Caco-2 (cell line): ENCODE measurements around the gene THRB. TPM values are rescaled to one million over a fixed set of nuclear protein-coding genes. Genes with fewer than 3 reads are reported as not detected.

Source experiments
- BruUV-seq: library from RNA; stranded (reverse); fragments of 400-500 nt; replicated peaks from 2 replicates; lab custom pipeline; 2021; lab: Mats Ljungman, UMichigan
- CTCF ChIA-PET: fragments of 300-600 bp; sonication (Branson Sonifier 250); formaldehyde crosslinking; loops from one replicate; lab custom pipeline; 2022; ENCODE audit warnings: antibody characterized with exemption; lab: Charles Lee
- POLR2A ChIA-PET: fragments of 300-600 bp; sonication (Branson Sonifier 250); formaldehyde crosslinking; loops from one replicate; lab custom pipeline; 2022; ENCODE audit warnings: antibody characterized with exemption; lab: Charles Lee
- DNase-seq, 2 experiments: peaks; one replicate each; pipeline versions ENCODE4 v3.0.0 to v3.0.0-alpha.2; 2020 to 2022
- H3K27me3 ChIP-seq: replicated peaks from 2 replicates; pipeline ENCODE4 v1.6.0; 2011; ENCODE audit warnings: low read length; ENCODE audit not compliant: control insufficient read depth, insufficient read depth
- H3K36me3 ChIP-seq: 2 replicates; pipeline ENCODE4 v1.5.1; 2011; ENCODE audit warnings: low read length; ENCODE audit not compliant: control insufficient read depth, insufficient read depth
- H3K4me1 ChIP-seq: fragments of 250-450 bp; sonication (Bioruptor Pico); 2 replicates; pipeline ENCODE4 v1.5.1; 2020; ENCODE audit warnings: mild to moderate bottlenecking
- H3K4me3 ChIP-seq: 2 replicates; pipeline ENCODE4 v1.5.1; 2011; ENCODE audit warnings: low read depth, mild to moderate bottlenecking, control low read depth, low read length
- H3K9me3 ChIP-seq: fragments of 250-450 bp; sonication (Bioruptor Pico); 2 replicates; pipeline ENCODE4 v1.5.1; 2020; ENCODE audit warnings: mild to moderate bottlenecking, moderate library complexity
- H3K27ac Mint-ChIP-seq: one replicate; pipeline ENCODE4 v1.8.0; 2022; ENCODE audit warnings: mixed read lengths; ENCODE audit not compliant: unreplicated experiment
- H3K27me3 Mint-ChIP-seq: one replicate; pipeline ENCODE4 v1.8.0; 2022; ENCODE audit warnings: mixed read lengths; ENCODE audit not compliant: insufficient read depth, unreplicated experiment
- H3K36me3 Mint-ChIP-seq: one replicate; pipeline ENCODE4 v1.8.0; 2022; ENCODE audit warnings: mild to moderate bottlenecking, mixed read lengths; ENCODE audit not compliant: insufficient read depth, unreplicated experiment
- H3K4me1 Mint-ChIP-seq: one replicate; pipeline ENCODE4 v1.8.0; 2022; ENCODE audit warnings: low read depth, mixed read lengths; ENCODE audit not compliant: unreplicated experiment
- H3K4me3 Mint-ChIP-seq: one replicate; pipeline ENCODE4 v1.8.0; 2022; ENCODE audit warnings: mild to moderate bottlenecking, moderate library complexity, mixed read lengths; ENCODE audit not compliant: unreplicated experiment
- H3K9me3 Mint-ChIP-seq: one replicate; pipeline ENCODE4 v1.8.0; 2022; ENCODE audit warnings: mixed read lengths; ENCODE audit not compliant: unreplicated experiment
- CTCF ChIP-seq, 2 experiments: fragments of 200-600 bp in 1 of 2; IDR thresholded peaks; 1 replicate in 1 of 2; 2 replicates in 1 of 2; pipeline versions ENCODE4 v1.5.1 to v1.8.0; 2011 to 2022; ENCODE audit warnings: antibody characterized with exemption in 1 of 2, control low read depth in 1 of 2, inconsistent platforms in 1 of 2, low read depth in 1 of 2, low read length in 1 of 2, mild to moderate bottlenecking in 1 of 2, moderate library complexity in 1 of 2; ENCODE audit not compliant: insufficient read depth in 1 of 2, severe bottlenecking in 1 of 2, unreplicated experiment in 1 of 2
- intact Hi-C: fragments of 100-400 bp; cut with micrococcal nuclease; formaldehyde crosslinking; loops from one replicate; pipeline ENCODE4 v1.10.0; 2022; ENCODE audit not compliant: unreplicated experiment
- total RNA-seq: library from RNA; stranded (reverse); gene quantifications from 2 replicates; pipeline ENCODE4 v1.2.3, GENCODE V29; 2022

Gene THRB
- total RNA-seq, 1 experiment from 2014 or later: 19.4 TPM

- BruUV-seq: no TSS peak
Observed at GRCh38 chr3:24229468-24230221, 265.0 kb downstream of the THRB start.

GRCh38 chr3:24227635-24228034 is 267.0 kb downstream of the THRB start:
- CTCF ChIA-PET: interaction anchor here (0.6 kb wide), 1 partner anchor 455 kb away, joined by 3 read pairs; no protein-coding TSS in a partner anchor
- Mint-ChIP-seq H3K4me1 (no peaks in the 10 kb centered on the region), H3K27ac (no peak overlapping the region), H3K27me3 (no peaks in the 10 kb centered on the region), H3K9me3 (no peaks in the 10 kb centered on the region), H3K36me3 (no peaks in the 10 kb centered on the region), H3K4me3 (no peak overlapping the region)
- H3K4me1 ChIP-seq: no peaks in the 10 kb centered on the region
- POLR2A ChIA-PET: no interaction called here
- H3K36me3 ChIP-seq: peaks cover under 1% of the 10 kb centered on the region; the same call in 1 of the 2 replicates
- intact Hi-C loops: no loop called here
- BruUV-seq: no TSS peak
- no peaks in the 10 kb centered on the region for H3K27me3 ChIP-seq
- no peak for TF ChIP-seq CTCF (IDR thresholded peaks at IDR 0.05; ENCODE audit: insufficient read depth in 1 of 2, low read depth in 1 of 2, low read length in 1 of 2, severe bottlenecking in 1 of 2, unreplicated experiment in 1 of 2)
- DNase-seq: no peak
- no peaks in the 10 kb centered on the region for H3K9me3 ChIP-seq
- no peak overlapping the region for H3K4me3 ChIP-seq

More at GRCh38 chr3:24229468-24230221, 265.0 kb downstream of the THRB start:
- no peaks in the 10 kb centered on the region for H3K9me3 ChIP-seq
- TF ChIP-seq CTCF (IDR thresholded peaks at IDR 0.05; ENCODE audit: insufficient read depth in 1 of 2, low read depth in 1 of 2, low read length in 1 of 2, severe bottlenecking in 1 of 2, unreplicated experiment in 1 of 2): no peak
- no peaks in the 10 kb centered on the region for H3K27me3 Mint-ChIP-seq
- intact Hi-C loops: loop anchor here (10.0 kb wide), 2 partner anchors 345 to 455 kb away; no protein-coding TSS in a partner anchor
- no peak overlapping the region for H3K4me3 ChIP-seq
- H3K36me3 Mint-ChIP-seq: no peaks in the 10 kb centered on the region
- no peak overlapping the region for H3K27ac Mint-ChIP-seq
- H3K36me3 ChIP-seq: peaks cover 1% of the 10 kb centered on the region; the same call in 1 of the 2 replicates
- DNase-seq: no peak
- no peak overlapping the region for H3K4me3 Mint-ChIP-seq
- no peaks in the 10 kb centered on the region for H3K4me1 ChIP-seq
- ChIA-PET POLR2A (no interaction called here), CTCF (no interaction called here)
- no peaks in the 10 kb centered on the region for H3K9me3 Mint-ChIP-seq
- H3K4me1 Mint-ChIP-seq: no peaks in the 10 kb centered on the region
- no peaks in the 10 kb centered on the region for H3K27me3 ChIP-seq

GRCh38 chr3:24226397-24226796 is 268.3 kb downstream of the THRB start:
- POLR2A ChIA-PET: no interaction called here

More at GRCh38 chr3:24226397-24226796, 268.3 kb downstream of the THRB start:
- Mint-ChIP-seq H3K4me3 (no peak overlapping the region), H3K27me3 (no peaks in the 10 kb centered on the region), H3K36me3 (no peaks in the 10 kb centered on the region), H3K9me3 (no peaks in the 10 kb centered on the region), H3K4me1 (peaks cover 9% of the 10 kb centered on the region), H3K27ac (no peak overlapping the region)
- Histone ChIP-seq H3K36me3 (no peaks in the 10 kb centered on the region), H3K4me3 (no peak overlapping the region), H3K9me3 (no peaks in the 10 kb centered on the region), H3K27me3 (no peaks in the 10 kb centered on the region), H3K4me1 (peaks cover 3% of the 10 kb centered on the region; the same call in 1 of the 2 replicates)
- no peak for DNase-seq
- CTCF ChIA-PET: no interaction called here
- intact Hi-C loops: no loop called here
- no TSS peak for BruUV-seq
- TF ChIP-seq CTCF (IDR thresholded peaks at IDR 0.05; ENCODE audit: insufficient read depth in 1 of 2, low read depth in 1 of 2, low read length in 1 of 2, severe bottlenecking in 1 of 2, unreplicated experiment in 1 of 2): no peak
